GM19372 (cell line): ENCODE results near the gene TARP.

Source experiments
- ATAC-seq: cut with Tn5 transposase; IDR thresholded peaks from one replicate; pipeline ENCODE4 v1.9.1; 2021; ENCODE audit warnings: mild to moderate bottlenecking, low read depth, moderate library complexity; ENCODE audit not compliant: unreplicated experiment

Gene TARP

DNA sequence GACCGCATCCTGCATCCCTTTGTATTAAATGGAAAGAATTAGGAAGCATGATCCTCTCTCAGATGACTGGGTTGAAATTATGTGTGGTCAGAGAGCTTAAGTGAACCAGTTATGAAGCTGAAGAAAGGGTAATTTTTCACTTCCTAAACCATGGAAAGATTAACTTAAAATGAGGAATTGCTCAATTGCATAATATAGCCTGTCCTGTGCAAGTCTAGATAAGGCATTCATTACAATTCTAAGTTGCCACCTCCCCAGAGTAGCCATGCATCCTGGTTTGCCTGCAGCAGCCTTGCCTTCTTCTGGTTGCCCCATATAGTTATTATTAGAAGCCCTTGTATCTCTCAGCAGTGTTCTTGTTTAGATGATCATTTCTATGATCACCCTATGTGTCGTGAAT is 50.1 kb downstream of the TARP start:
- ATAC-seq: no peak

DNA sequence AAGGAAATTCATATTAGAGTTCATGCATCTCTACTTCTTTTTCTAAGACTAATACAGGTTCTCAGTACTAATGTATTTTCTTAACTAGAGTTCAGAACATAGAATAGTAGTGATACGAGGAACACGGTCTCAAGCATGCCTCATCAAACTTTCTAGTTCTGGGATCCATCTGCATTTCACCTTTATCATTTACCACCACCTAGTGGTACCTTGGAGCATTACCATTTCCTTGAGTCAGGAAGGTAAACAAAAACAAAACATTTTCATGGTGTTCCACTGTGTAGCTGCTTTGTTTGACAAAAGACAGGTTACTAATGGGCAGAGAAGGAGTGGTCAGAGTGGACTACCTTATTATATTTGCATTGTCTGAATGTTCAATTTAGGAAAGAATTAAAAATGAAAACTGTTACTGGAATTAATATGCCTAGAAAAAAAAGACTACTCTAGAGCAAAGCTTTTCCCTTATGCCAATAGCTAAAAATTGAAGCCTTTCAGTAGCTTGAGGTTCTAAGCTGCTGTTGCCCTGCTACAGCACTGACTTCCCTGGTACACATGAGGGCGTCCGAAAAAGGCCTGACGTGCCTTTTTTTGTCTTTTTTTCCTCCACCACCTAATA is 50.8 kb downstream of the TARP start:
- ATAC-seq: peak; percentile 74

DNA sequence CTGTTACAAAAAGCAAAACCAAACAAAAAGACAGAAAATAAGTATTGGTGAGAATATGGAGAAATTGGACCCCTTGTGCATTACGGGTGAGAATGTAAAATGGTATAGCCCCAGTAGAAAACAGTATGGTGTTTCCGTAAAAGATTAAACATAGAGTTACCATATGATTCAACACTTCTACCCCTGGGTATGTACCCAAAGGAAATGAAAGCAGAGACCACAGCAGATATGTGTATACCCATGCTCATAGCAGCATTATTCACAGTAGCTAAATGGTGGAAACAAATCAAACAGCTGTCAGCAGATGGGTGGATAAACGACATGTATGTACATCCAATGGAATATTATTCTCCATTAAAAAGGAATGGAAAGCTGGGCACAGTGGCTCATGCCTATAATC is 53.0 kb downstream of the TARP start:
- ATAC-seq: no peak

DNA sequence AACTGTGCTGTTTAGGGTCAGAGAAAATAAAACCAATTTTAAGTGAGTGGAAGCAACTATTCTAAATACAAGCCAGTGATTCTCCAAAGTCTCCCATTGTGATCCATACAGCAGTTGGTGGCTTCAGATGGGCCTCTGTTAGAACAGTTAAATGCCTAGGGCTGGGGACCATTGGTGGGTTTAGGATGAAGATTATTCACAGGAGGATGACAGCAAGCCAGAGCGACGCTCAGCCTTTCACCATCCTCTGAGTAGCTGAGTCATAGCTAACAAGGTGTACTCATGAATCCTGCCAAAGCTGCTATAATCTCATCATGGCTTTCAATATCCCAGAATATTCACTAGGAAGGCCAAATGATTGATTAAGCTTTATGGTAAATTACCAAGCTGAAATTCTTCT is 55.8 kb downstream of the TARP start:
- no peak for ATAC-seq

DNA sequence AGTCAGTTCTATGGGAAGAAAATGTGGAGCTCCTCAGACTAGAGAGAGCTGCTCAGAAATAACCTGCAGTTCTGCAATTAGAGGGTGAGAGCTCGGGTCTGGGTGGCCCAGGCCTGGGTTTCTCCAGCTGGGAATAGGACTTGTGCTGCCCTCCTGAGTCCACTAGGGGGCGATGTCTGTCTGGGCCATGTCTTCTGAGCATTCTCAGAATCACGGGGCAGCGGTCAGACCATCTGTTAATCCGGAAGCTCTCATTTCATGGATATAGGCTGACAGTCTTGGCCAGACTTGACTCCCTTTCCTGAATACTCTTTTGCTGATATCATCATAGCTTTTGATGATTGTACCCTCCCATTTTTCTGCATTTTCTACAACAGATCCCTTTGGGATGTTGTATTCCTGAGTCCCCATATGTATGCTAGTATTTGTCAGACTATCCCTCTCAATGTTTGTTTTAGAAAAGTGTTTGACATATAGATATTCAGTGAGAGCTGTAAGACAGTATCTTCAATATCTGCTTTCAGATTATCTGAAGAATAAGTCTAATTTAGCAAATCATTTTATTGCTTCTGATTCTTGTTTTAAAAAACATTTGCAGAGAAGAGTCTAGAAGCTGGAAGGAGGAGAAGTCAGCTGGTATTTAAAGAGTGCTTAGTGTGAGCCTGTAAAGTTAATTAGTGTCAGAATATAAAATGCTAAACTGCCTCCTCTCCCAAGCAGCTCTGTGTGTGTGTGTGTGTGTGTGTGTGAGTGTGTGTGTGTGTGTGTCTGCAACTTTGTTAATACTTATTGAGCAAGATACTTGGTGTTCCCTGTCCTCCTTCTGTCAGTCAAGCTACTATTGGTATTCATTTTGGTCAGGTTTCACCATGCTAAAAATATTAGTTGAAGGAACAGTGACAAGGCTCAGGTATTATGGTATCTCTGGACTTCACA is 57.4 kb downstream of the TARP start:
- peak; percentile 96 for ATAC-seq

DNA sequence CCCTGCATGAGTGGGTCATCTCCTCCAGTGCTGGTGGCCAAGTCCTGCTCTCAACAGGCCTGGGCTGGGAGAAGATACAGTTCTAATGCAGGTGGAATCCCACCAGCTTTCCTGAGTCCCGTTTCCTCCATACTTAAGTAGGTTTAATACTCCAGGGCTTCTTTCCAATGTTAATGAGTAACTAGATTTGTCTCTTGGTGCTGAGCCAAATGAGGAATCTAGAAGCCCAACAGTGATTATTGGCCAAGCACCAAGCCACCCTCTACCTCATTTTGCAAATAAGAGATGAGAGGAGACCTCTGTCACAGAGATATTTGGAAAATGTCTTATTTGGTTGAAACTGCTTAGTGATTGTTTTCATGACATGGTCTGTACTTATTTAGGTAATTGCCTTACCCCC is 58.3 kb downstream of the TARP start:
- ATAC-seq: no peak

DNA sequence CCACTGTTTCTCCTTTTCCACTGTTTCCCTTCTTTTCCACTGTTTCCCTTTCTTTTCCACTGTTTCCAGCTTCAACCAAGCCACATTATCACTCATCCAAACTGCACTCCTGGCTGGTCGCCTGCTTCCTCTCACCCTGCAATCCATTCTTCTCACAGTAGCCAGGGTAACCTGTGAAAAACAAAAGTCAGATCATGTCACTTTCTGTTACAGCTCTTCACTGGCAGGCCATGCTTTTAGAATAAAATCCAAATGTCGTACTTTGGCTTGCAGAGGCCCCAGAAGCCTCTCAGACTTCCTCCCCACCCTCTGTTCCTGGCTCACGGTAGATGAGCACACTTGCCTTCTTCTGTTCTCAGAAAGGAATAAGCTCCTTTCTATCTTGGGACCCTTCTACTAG is 61.5 kb downstream of the TARP start:
- ATAC-seq: no peak

DNA sequence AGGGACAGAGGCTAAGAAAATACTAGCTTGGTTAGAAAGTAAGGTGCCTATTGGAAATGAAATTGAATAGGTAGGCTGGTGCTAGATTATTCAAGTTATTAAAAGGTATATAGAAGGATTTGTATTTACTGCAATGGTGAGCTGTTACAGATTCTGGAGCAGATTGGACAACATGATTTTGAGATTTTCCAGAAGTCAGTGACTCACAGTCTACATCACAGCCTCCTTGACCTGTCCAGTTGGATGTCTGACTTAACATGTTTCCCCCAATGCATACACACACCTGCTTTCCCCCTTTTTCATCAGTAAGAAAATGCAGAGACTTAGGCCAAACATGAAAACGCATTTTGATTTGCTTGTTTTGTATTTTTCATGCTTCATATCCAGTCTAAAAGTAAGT is 62.0 kb downstream of the TARP start:
- ATAC-seq: no peak
